A204.1 (cell line): ENCODE results near the gene AP1M1.

Source experiments
- FAIRE-seq: peaks from 2 replicates; lab custom pipeline; 2012; peaks lifted over from hg19 to GRCh38; lab: Jason Lieb, UNC

AP1M1 gene

DNA sequence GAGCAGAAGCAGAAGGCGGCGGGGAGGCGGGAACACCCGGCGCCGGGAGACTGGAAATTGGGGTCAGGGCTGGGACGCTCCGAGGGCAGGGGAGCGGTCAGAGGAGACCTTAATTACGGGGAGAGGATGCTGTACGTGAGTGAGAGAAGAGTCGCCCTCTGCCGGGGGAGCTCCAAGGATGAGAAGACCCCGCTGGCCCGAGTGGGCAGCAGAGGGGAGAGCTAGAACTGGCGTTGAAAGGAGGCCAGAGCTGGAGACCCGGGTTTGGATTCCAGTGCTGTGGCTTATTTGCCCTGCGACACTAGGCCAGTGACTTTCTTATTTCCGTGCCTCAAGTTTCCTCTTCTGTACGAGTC, 12.0 kb upstream of the AP1M1 start:
- no peak for FAIRE-seq

DNA sequence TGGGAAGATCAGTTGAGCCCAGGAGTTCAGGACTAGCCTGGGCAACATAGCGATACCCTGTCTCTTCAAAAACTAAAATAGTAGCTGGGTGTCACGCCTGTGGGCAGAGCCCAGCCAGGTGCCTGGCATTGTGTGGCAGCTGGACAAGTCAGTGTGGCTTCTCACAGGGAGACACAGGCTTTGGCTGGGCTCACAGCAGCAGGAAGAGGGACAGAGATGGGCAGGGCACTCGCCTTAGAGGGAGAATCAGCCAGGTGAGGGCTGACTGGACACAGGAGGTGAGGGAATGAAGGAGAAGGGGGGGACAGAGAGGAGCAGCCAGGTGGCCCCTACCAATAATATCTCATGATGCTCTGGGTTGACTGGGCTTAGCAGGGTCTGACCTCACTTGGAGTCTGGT, 9.2 kb upstream of the AP1M1 start:
- FAIRE-seq: no peak

DNA sequence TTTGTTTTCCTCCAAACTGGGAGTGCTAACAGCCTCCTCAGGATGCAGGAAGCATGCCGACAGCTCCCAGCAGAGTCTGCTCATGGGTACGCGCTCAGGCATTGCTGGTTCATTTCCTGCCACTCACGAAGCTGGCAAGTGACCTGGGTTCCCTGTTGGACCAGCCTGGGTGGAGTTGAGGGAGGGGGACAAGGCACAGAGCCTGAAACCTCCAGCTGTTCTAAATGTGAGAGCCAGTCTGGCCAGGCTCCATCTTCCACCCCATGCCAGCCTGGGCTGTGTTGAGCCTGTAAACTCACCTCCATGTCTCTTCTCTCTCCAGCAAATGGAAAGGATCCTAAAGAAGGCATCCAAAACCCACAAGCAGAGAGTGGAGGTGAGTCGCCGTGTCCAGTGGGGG, 7.5 kb upstream of the AP1M1 start:
- FAIRE-seq: no peak

DNA sequence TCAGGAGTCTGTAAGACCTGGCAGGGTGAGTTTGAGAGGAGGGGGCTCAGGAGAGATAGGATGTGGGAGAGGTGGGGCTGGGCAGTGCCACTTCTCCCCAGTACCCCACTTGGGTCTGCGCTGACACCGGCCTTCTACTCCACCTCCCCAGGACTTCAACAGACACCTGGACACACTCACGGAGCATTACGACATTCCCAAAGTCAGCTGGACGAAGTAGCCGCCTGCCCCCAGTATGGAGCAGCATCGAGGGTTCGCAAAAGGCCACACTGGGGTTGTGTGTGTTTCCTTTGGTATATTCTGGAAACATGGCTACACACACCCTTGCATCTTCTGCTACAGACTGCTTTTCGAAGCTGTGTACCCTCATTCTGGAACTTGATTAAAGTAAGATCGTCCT, 7.0 kb upstream of the AP1M1 start:
- no peak for FAIRE-seq

DNA sequence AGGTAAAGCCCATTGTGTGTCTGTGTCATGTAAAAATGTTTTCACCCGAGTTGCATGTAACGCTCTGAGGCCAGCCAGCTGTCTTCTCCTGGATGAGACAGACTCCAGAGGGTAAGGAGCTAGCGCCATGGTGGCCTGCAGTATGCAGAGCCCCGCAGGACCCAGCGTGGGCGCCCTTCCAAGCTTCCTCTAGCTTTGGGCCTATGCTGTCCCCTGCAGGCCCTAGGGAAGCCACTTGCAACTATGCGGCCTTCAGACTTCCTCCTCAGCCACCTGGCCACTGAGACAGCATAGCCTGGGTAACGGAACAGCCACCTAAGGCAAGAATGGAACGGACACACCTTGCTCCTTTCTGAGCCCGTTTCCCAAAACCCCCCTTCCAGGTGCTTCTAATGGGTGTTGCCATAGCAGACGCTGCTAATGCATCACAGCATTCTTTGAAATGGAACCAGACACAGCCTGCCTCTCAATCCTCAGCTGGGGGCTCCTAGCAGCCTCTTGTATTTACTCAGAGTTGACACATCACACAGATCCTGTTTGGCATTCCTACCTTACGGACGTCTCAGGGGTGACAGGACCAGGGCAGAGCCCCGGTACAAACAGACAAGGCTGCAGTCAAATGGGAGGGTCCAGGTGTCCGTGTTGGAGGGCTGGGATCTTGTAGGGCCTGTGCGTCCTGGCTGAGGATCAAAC, 6.3 kb upstream of the AP1M1 start:
- FAIRE-seq: no peak

DNA sequence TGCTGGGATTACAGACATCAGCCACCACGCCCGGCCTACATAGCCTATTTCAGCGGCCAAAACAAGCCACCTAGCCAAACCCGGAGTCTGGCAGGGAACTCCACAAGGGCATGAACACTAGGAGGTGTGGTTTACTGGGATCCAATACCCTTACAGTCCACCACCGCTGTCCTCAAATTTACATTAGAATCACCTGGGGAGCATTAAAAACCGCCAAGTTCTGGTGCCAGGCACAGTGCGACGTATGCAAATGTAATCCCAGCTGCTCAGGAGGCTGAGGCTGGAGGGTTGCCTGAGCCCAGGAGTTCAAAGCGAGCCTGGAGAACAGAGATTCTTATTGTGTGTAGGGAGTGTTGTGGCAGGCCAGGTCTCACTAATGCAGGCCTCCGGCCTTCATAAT, 4.2 kb upstream of the AP1M1 start:
- FAIRE-seq: no peak

DNA sequence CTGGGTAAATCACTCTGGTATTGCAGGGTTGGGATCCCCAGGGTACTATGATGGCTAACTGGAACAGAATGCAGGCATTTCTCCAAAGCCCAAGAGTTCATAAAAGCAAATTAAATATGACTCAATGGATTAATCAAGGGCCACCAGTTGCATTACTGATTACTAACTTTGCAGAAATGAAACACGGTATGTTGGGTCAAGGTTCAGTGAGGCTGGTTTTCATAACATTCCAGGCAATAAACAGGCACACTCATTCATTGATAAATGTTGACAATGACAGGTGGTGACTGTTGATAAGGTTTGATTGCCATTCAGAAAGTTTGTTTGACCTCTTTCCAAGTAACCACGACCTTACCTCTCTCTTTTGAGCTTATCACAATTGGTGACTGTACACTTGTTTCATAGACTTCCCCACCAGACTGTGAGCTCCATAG, 506 bp upstream of the AP1M1 start:
- no peak for FAIRE-seq

DNA sequence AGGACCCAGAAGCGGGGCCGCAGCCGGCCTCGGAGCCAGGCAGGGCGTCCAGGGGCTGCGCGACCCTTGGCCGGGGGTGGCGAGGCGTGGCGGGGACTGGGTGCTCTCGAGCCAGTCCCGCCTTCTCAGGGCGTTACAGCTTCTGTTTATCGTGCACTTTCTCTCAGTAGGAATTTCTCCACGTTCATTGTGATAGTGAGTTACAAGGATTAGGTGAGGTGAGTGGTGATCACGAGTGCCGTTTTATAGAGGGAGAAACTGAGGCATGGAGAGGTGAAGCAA, 600 bp downstream of the AP1M1 start:
- FAIRE-seq: no peak

DNA sequence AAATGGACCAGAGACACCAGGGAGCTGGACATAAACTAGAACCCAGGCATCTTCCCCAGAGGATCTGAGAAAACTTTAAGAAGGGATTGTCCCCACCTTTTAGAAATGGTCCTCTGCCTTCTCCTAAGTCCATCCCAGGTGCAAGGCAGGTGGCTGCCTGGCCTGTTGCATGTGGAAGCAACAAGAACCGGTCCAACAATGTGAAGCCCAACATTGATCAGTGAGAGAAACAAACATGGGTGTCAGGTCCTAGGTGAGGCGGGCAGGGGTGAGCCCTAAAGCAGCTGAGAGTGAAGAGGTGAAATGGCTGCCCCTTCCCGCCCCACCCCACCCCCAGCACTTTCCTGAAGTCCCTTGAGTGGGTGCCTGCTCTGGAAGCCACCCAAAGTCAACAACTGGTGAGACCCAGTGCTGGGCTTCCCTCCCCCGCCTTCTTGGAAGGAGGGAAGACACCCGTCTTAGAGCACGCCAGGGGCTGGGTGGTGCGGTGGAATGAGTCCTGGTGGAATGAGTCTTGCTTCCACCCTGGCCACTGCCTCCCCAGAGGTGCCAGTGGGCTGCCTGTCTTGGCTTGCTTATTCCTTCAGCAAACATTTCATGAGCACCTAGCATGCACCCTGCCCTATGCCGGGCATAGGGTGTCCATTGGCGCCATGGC, 1.7 kb downstream of the AP1M1 start:
- FAIRE-seq: no peak

DNA sequence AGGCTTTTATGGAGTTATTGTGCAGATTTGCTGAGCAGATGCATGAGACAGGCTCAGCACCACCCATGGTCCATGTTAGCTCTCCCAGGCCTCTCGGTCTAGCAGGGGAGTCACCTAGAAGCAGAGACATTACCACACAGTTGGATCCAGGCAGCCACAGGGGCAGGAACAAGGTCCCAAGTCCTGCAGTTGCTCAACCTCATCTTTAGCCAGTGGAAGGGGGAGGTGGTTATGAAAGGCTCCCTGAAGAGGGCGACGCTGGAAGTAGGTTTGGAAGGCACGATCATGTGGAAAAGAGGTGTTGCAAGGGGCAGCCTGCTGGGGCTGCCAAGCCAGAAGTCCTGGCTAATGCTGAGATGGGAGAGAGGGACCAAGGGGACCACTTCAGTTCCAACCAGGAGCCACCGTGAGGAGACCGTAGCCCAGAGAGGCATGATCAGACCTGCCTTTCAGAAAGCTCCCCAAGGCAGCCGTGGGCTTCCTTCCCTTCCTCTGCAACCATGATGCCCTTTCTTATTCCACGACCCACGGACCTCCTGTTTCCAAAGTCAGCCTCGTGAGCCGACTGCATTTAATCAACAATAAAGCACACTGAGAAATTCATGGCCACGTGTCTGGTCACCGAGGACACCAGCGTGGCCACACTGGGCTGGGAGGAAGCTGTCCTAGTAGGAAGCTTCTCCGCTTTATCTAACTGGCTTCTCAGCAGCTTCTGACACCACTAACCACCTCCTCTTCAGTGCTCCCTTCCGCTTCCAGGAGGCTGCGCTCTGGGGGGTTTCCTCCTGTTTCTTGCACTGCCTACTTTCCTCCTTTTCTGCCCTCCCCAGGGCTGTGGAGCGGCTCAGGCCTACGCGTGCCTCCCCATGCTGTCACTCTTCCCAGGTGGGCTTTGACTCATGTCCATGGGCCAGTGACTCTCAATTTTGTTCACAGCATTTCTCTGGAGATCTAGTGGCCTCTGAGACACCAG, 2.6 kb downstream of the AP1M1 start:
- FAIRE-seq: no peak

DNA sequence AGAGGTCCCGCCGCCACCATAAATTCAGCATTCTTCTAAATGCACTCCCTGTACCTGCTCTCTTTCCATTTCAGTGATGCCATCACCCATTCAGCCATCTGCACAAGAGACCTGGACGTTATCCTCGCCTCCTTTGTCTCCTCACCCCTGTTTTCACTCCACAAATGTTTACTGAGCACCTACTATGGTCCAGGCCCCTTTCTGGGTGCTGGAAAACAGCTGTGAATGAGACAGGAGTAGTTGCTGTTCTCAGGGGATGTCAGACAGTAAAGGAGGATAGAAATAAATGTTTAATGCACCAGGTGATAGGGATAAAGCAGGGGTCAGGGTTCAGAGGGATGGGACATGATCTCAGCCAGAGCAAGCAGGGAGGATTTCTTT, 3.3 kb downstream of the AP1M1 start:
- FAIRE-seq: no peak

DNA sequence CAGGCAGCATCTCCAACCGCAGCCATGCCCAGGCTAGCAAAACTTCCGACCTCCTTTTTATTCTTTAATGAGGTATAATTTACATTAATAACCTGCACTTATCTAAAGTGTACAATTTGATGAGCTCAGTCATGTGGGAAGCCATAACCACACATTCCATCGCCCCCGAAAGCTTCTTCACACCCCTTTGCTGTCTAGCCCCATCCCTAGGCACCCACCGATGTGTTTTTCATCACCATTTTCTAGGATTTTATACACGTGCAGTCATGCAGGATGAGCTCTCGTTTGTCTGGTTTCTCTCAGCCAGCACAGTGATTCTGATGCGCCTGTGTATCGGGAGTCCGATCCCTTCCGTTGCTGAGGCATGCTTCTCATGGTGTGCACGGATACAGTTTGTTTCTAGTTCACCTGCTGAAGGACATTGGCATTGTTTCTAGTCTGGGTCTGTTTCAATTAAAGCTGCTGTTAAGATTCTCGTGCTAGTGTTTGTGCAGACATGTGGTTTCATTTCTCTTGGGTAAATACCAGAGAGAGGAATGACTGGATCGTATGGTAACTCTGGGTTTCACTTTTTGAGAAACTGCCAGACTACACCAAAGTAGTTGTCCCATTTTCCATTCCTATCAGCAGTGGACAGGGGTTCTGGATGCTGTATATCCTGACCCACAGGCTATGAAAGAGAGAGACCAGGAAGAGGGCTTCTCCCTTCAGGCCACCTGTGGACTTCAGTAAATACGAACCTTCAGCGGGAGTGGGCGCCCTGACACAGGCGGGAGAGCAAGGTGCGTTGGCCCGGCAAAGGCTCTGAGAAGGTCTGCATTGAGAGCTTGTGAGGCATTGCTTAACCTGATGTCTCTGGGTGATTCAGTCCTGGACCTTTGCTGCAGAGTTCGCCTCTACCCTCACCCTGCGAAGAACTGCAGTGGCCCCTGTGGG, 4.9 kb downstream of the AP1M1 start:
- FAIRE-seq: no peak

DNA sequence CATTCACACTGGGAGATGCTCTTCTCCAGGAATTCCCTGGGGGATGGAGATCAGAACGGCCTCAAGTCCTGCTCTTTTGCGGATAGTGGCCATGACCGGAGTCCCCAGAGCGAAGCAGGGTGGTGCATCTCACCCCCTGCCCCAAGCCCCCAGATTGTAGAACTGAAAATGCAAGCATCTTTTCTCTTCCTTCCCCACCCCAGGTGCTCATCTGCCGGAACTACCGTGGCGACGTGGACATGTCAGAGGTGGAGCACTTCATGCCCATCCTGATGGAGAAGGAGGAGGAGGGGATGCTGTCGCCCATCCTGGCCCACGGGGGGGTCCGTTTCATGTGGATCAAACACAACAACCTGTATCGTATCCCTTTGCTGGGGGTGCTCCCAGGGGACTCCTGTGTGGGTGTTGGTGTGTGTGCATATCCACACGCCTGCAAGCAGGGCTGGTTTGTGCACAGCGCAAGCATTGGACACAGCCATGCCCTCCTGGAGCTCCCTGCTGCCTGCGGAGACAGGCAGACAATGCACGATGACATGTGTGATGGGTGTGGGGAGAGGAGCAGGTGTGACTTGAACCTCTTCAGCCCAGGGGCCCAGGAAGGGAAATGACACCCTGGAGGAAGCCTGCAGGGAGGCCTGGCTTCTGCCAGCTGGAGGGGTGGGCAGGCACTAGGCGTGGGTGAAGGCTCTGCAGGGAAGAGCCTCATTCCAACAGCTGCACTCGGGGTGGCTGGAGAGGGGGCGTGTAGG, 5.7 kb downstream of the AP1M1 start:
- no peak for FAIRE-seq

DNA sequence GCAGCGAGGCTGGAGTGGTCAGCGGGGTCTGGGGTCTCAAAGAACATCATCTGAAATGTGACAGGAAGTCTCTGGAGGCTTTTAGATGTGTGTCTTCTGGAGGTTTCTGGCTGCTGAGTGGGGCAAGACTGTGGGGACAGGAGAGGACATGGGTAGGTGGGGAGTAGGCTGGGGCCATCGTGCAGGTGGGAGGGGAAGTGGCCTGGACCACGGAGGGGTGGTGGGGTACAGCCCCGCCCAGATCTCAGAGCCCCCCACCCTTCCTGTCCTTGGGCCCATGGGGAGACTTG, 6.2 kb downstream of the AP1M1 start:
- FAIRE-seq: no peak

DNA sequence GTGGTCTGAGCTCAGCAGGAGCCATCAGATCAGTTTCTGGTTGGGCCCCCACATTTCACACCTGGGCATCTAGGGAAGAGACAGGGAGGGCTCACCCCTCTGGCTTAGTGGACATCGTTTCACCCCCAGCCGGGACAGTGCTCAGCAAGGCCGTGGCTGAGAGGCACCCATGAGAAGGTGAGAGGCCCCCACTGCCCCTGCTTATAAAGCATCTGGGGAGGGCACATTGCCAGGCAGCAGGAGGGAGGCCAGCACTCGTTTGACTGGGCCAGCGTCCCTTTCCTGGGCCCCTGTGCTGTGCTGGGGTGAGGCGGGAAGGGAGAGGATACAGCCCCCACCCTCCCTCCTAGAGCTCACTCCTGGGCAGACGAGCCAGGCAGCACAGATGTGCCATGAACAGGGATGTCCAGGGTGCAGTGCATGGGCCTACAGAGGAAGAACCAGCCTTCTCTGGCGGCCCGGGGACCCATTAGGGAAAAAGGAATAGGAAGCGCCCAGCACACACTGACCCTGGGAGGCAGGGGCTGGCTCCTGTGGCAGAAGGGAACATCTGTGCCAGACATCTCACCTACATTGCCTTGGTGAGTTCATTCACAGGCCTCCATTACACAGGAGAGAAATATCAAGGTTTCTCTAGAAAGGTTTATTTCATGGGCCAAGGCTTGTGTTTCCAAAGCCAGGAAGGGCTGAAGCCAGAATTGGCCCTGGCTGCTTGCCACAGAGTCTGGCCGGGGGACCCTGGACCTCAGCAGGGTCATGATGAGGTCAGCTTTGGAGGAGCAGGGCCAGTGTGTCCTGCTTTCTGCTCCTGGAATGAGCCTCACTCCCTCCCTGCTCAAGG, 7.7 kb downstream of the AP1M1 start:
- no peak for FAIRE-seq

DNA sequence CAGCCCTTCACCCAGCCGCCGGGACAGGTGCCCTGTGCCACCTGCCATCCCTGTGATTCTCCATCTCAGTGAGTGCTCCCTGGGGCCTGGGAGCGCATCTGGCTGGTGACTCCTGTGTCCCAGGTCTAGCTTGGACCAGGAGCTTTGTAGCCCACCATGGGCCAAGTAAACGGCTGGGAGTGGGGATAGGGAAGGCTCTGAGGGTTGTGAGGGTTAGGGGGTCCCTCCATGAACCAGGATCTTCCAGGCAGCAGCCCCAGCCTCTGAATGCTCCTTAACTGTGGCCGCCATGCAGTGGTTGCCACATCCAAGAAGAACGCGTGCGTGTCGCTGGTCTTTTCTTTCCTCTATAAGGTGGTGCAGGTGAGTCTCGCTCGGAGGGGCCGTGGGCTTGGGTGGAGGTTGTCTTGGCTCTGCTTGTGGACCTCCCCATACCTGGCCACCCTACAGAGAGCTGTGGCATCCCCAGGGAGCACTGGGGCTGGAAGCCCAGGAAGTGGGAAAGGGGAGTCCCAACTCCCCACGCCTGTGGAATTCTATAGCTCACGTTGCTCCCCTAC, 8.4 kb downstream of the AP1M1 start:
- no peak for FAIRE-seq

DNA sequence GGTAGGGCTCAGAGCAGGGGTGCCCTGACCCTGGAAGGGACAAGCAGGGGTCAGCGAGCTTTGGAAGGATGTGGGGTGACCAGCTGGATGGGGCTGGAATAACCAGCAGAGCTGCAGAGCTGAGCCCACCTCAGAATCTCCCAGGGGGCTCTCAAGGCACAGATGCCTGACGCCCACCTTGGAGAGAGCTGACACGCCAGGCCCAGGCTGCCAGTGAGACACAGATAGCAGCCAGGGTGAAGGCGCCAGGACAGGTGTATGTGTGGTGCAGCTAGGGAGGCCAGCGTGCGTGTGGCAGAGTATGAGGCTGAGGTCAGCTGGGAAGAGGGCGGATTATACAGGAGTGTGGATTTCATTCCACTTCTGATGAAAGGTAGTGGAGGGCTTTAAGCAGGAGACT, 8.9 kb downstream of the AP1M1 start:
- FAIRE-seq: no peak

DNA sequence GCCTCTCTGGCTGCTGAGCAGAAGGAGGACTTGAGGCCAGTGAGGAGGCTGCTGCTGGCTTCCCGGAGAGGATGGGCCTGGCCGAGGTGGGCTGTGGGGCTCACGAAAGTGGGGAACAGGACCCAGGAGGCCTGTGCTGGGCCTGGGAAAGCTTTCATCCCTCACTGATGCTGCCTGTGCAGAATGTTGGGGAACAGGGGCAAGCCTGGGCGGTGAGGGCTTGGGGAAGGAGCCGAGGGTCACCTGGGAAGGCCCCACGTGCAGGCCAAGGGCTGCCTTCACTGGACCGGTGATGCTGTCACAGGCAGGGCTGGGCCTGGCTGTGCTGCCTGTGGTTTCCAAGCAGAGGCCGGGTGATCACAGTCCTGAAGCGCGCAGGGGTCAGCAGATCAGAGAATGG, 9.4 kb downstream of the AP1M1 start:
- FAIRE-seq: no peak

DNA sequence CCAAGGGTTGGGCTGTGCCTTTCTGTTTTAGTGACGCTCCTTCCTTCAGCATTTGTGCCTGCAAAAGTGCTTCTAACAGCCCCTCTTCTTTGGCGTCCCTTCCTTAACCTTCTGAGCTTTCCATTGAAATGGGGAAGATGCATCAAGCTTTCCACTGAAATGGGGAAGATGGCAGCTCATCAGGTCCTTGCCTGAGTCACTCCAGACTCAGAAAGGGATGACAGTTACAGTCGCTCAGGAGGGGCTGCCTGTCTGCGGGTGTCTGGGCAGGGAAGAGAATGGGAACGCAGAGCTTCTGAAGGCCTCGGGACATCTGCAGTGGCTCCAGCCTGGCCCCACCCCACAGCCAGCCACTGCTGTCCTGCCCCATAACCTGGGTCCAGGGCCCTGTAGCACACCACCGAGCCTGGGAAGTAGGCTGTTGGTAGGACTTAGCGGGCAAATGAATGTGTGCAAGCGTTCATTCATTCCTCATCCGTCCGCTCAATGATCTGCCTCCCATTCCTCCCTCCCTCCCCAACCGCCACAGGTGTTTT, 9.8 kb downstream of the AP1M1 start:
- FAIRE-seq: no peak

DNA sequence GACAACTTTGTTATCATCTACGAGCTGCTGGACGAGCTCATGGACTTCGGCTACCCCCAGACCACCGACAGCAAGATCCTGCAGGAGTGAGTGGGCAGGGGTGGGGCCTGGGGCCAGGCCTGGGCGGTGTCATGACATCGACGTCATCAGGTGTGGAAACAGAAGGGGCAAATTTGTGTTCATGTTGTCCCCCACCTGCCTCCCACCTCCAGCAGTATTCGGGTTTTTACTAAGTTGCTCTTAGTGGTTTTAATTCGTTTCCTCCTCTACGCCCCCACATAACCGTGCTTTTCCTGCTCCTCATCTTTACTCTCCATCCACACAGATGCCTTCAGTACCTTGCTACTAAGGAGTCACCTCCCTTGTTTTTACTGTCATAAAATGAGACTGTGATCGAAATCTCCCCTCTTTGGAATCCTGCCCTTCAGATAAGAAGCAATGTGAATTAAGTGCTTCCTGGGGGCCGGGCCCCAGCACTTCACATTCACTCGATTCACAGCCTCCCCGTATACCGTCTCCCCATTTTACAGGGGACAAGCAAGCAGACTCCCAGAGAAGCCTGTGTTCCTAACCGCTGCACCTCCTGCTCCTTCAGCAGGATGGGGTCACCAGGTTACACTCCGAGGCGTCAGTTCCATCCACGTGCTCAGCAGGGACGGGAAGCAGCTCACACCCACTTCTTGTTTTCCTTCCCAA, 10.5 kb downstream of the AP1M1 start:
- no peak for FAIRE-seq
